DND-41 (cell line): ENCODE data around the gene NDUFA7.
"Not testable (repeated sequence)": the region's sequence is repeated elsewhere in the genome, so short reads cannot be mapped to it uniquely, and the experiment has no call there.

Experiments
- ATAC-seq: fragments of 200-7000 bp; cut with Tn5 transposase; 3 replicates; pipeline ENCODE4 v1.9.1; 2021; ENCODE audit warnings: low read depth; ENCODE audit not compliant: insufficient read depth
- DNase-seq: peaks from one replicate; pipeline ENCODE4 v3.0.0-alpha.2; 2020
- H2AFZ ChIP-seq: 2 replicates; pipeline ENCODE4 v1.6.0; 2012; ENCODE audit warnings: low read depth, low read length
- H3K27ac ChIP-seq: 2 replicates; pipeline ENCODE4 v1.5.1; 2012; ENCODE audit warnings: low read length, inconsistent platforms
- H3K27me3 ChIP-seq: fragments of 200-600 bp; sonication (generic); 2 replicates; pipeline ENCODE4 v1.6.0; 2012; ENCODE audit warnings: low read length, mild to moderate bottlenecking, inconsistent platforms; ENCODE audit not compliant: insufficient read depth, poor library complexity
- H3K36me3 ChIP-seq: 2 replicates; pipeline ENCODE4 v1.5.1; 2012; ENCODE audit warnings: low read length, inconsistent platforms; ENCODE audit not compliant: insufficient read depth
- H3K4me1 ChIP-seq: 2 replicates; pipeline ENCODE4 v1.5.1; 2012; ENCODE audit warnings: mild to moderate bottlenecking, low read length; ENCODE audit not compliant: insufficient read depth
- H3K4me2 ChIP-seq: 2 replicates; pipeline ENCODE4 v1.6.0; 2012; ENCODE audit warnings: mild to moderate bottlenecking, moderate library complexity, low read length, inconsistent platforms; ENCODE audit not compliant: insufficient read depth
- H3K4me3 ChIP-seq, 2 experiments: fragments of 200-600 bp in 1 of 2; shearing (Covaris generic) in 1 of 2; 2 replicates each; pipeline ENCODE4 v1.5.1; 2012 to 2016; ENCODE audit warnings: inconsistent platforms in 2 of 2, low read length in 2 of 2, mild to moderate bottlenecking in 2 of 2, low read depth in 1 of 2, moderate library complexity in 1 of 2
- H3K79me2 ChIP-seq: 2 replicates; pipeline ENCODE4 v1.6.0; 2012; ENCODE audit warnings: low read length, inconsistent platforms; ENCODE audit not compliant: insufficient read depth
- H3K9ac ChIP-seq: 2 replicates; pipeline ENCODE4 v1.6.0; 2012; ENCODE audit warnings: low read depth, mild to moderate bottlenecking, inconsistent platforms, low read length, moderate library complexity
- H3K9me3 ChIP-seq: 2 replicates; pipeline ENCODE4 v1.5.1; 2012; ENCODE audit warnings: low read length, moderate library complexity, mild to moderate bottlenecking, inconsistent platforms; ENCODE audit not compliant: insufficient read depth, severe bottlenecking
- H4K20me1 ChIP-seq: 2 replicates; pipeline ENCODE4 v1.6.0; 2012; ENCODE audit warnings: low read length; ENCODE audit not compliant: insufficient read depth
- CTCF ChIP-seq: IDR thresholded peaks from 2 replicates; pipeline ENCODE4 v1.5.1; 2012; ENCODE audit warnings: borderline replicate concordance, low read length, moderate library complexity, mild to moderate bottlenecking; ENCODE audit not compliant: poor library complexity, severe bottlenecking; ENCODE audit errors: extremely low read depth
- EZH2 ChIP-seq: IDR thresholded peaks from 3 replicates; pipeline ENCODE4 v1.6.1; 2012; ENCODE audit warnings: borderline replicate concordance, low read depth, mild to moderate bottlenecking, moderate library complexity, low read length, inconsistent platforms; ENCODE audit not compliant: severe bottlenecking

NDUFA7 gene

GRCh38 chr19:8265872-8266271, 55.3 kb downstream of the NDUFA7 start:
- Histone ChIP-seq H3K9ac (no peak overlapping the region), H3K9me3 (no peaks in the 10 kb centered on the region), H2AFZ (no peak overlapping the region), H3K4me1 (peaks cover 27% of the 10 kb centered on the region), H3K27ac (no peak overlapping the region), H4K20me1 (no peaks in the 10 kb centered on the region), H3K27me3 (no peaks in the 10 kb centered on the region), H3K36me3 (no peaks in the 10 kb centered on the region), H3K4me3 (no peak overlapping the region), H3K4me2 (no peak overlapping the region), H3K79me2 (no peaks in the 10 kb centered on the region)
- no peak for TF ChIP-seq EZH2
- TF ChIP-seq CTCF, result no peak
- DNase-seq (no peak), ATAC-seq (no peak)

- H3K4me1 ChIP-seq, result peaks cover 19% of the 10 kb centered on the region
- not testable (repeated sequence) for H2AFZ ChIP-seq, ATAC-seq, H3K4me3 ChIP-seq, H3K9me3 ChIP-seq, H3K36me3 ChIP-seq, DNase-seq, H3K9ac ChIP-seq, H3K27me3 ChIP-seq, H3K79me2 ChIP-seq, H3K4me2 ChIP-seq, H4K20me1 ChIP-seq, H3K27ac ChIP-seq
These were observed 56.9 kb downstream of the NDUFA7 start for GRCh38 chr19:8264248-8264647.

GRCh38 chr19:8262431-8262830, 58.7 kb downstream of the NDUFA7 start:
- ATAC-seq, result no peak
- Histone ChIP-seq H3K79me2 (no peaks in the 10 kb centered on the region), H2AFZ (no peak overlapping the region), H3K36me3 (no peaks in the 10 kb centered on the region), H3K4me2 (no peak overlapping the region), H3K9ac (no peak overlapping the region), H4K20me1 (no peaks in the 10 kb centered on the region), H3K27me3 (no peaks in the 10 kb centered on the region), H3K27ac (no peak overlapping the region), H3K9me3 (no peaks in the 10 kb centered on the region), H3K4me3 (no peak overlapping the region), H3K4me1 (peaks cover 1% of the 10 kb centered on the region)
- TF ChIP-seq CTCF, result no peak
- no peak for TF ChIP-seq EZH2
- no peak for DNase-seq

GRCh38 chr19:8261881-8262280, 59.3 kb downstream of the NDUFA7 start:
- Histone ChIP-seq H3K4me3 (no peak overlapping the region), H3K4me1 (no peaks in the 10 kb centered on the region), H2AFZ (no peak overlapping the region), H3K4me2 (no peak overlapping the region), H4K20me1 (no peaks in the 10 kb centered on the region), H3K27ac (no peak overlapping the region), H3K36me3 (no peaks in the 10 kb centered on the region), H3K27me3 (no peaks in the 10 kb centered on the region), H3K9ac (no peak overlapping the region), H3K9me3 (no peaks in the 10 kb centered on the region), H3K79me2 (no peaks in the 10 kb centered on the region)
- ATAC-seq, result no peak
- TF ChIP-seq CTCF, result no peak
- no peak for TF ChIP-seq EZH2
- no peak for DNase-seq
